Nephron (organoid): Measurements from ENCODE around the gene CACNA1C.

Experiments
- H3K27ac Mint-ChIP-seq, 3 experiments: 2 replicates each; pipeline ENCODE4 v1.8.0; 2020; ENCODE audit warnings: mixed read lengths in 3 of 3, mild to moderate bottlenecking in 2 of 3, moderate library complexity in 1 of 3
- H3K27me3 Mint-ChIP-seq: 2 replicates; pipeline ENCODE4 v1.8.0; 2021; ENCODE audit warnings: low read depth, mild to moderate bottlenecking, moderate library complexity, mixed read lengths
- H3K36me3 Mint-ChIP-seq: 2 replicates; pipeline ENCODE4 v1.8.0; 2020; ENCODE audit warnings: low read depth, mixed read lengths
- H3K4me1 Mint-ChIP-seq: 2 replicates; pipeline ENCODE4 v1.8.0; 2020; ENCODE audit warnings: mixed read lengths
- H3K4me3 Mint-ChIP-seq, 3 experiments: 2 replicates each; pipeline ENCODE4 v1.8.0; 2020; ENCODE audit warnings: mild to moderate bottlenecking in 3 of 3, mixed read lengths in 3 of 3, moderate library complexity in 2 of 3
- H3K9me3 Mint-ChIP-seq: 2 replicates; pipeline ENCODE4 v1.8.0; 2020; ENCODE audit warnings: mixed read lengths
- CTCF ChIP-seq, 3 experiments: fragments of 200-600 bp; sonication (generic); IDR thresholded peaks; one replicate each; pipeline ENCODE4 v1.5.0; 2021; ENCODE audit warnings: antibody characterized with exemption in 3 of 3; ENCODE audit not compliant: unreplicated experiment in 3 of 3

The CACNA1C gene

GRCh38 chr12:2192231-2192630 is 139.4 kb downstream of the CACNA1C start:
- Mint-ChIP-seq H3K27ac (peak overlapping the region in 2 of 3 experiments; percentile 2 to 24), H3K27me3 (no peaks in the 10 kb centered on the region), H3K36me3 (no peaks in the 10 kb centered on the region), H3K4me1 (peaks cover 37% of the 10 kb centered on the region), H3K9me3 (no peaks in the 10 kb centered on the region), H3K4me3 (no peak overlapping the region)
- TF ChIP-seq CTCF (IDR thresholded peaks at IDR 0.05; ENCODE audit: unreplicated experiment in 3 of 3): no peak

GRCh38 chr12:2194060-2194459 is 141.3 kb downstream of the CACNA1C start:
- Mint-ChIP-seq H3K36me3 (no peaks in the 10 kb centered on the region), H3K4me3 (no peak overlapping the region), H3K4me1 (peaks cover 43% of the 10 kb centered on the region), H3K27me3 (peaks cover 5% of the 10 kb centered on the region), H3K27ac (peak overlapping the region in 1 of 3 experiments; percentile 8), H3K9me3 (no peaks in the 10 kb centered on the region)
- no peak for TF ChIP-seq CTCF (IDR thresholded peaks at IDR 0.05; ENCODE audit: unreplicated experiment in 3 of 3)

- H3K4me1 Mint-ChIP-seq: peaks cover 43% of the 10 kb centered on the region
These were observed 141.8 kb downstream of the CACNA1C start for GRCh38 chr12:2194571-2194970.

GRCh38 chr12:2195085-2195484 is 142.3 kb downstream of the CACNA1C start:
- H3K27ac Mint-ChIP-seq: peak overlapping the region; percentile 4 to 8 (median 7)
- peaks cover 5% of the 10 kb centered on the region for H3K27me3 Mint-ChIP-seq
- no peaks in the 10 kb centered on the region for H3K36me3 Mint-ChIP-seq
- H3K9me3 Mint-ChIP-seq: no peaks in the 10 kb centered on the region
- TF ChIP-seq CTCF (IDR thresholded peaks at IDR 0.05; ENCODE audit: unreplicated experiment in 3 of 3): no peak
- no peak overlapping the region for H3K4me3 Mint-ChIP-seq
- H3K4me1 Mint-ChIP-seq: peaks cover 43% of the 10 kb centered on the region

More at GRCh38 chr12:2194571-2194970, 141.8 kb downstream of the CACNA1C start:
- H3K27me3 Mint-ChIP-seq: peaks cover 5% of the 10 kb centered on the region
- no peak overlapping the region for H3K4me3 Mint-ChIP-seq
- H3K36me3 Mint-ChIP-seq: no peaks in the 10 kb centered on the region
- peak overlapping the region; percentile 4 to 8 (median 7) for H3K27ac Mint-ChIP-seq
- H3K9me3 Mint-ChIP-seq: no peaks in the 10 kb centered on the region
- TF ChIP-seq CTCF (IDR thresholded peaks at IDR 0.05; ENCODE audit: unreplicated experiment in 3 of 3): no peak

GRCh38 chr12:2198005-2198501 is 145.3 kb downstream of the CACNA1C start:
- H3K4me1 Mint-ChIP-seq: peaks cover 31% of the 10 kb centered on the region
- peaks cover 3% of the 10 kb centered on the region for H3K36me3 Mint-ChIP-seq
- peak overlapping the region in 1 of 3 experiments; percentile 55 for H3K27ac Mint-ChIP-seq
- H3K4me3 Mint-ChIP-seq: no peak overlapping the region
- peaks cover 5% of the 10 kb centered on the region for H3K27me3 Mint-ChIP-seq
- TF ChIP-seq CTCF (IDR thresholded peaks at IDR 0.05; ENCODE audit: unreplicated experiment in 3 of 3): no peak
- H3K9me3 Mint-ChIP-seq: peaks cover 4% of the 10 kb centered on the region

GRCh38 chr12:2198542-2198941 is 145.8 kb downstream of the CACNA1C start:
- peaks cover 5% of the 10 kb centered on the region for H3K27me3 Mint-ChIP-seq
- peaks cover 3% of the 10 kb centered on the region for H3K36me3 Mint-ChIP-seq
- peaks cover 4% of the 10 kb centered on the region for H3K9me3 Mint-ChIP-seq
- TF ChIP-seq CTCF (IDR thresholded peaks at IDR 0.05; ENCODE audit: unreplicated experiment in 3 of 3): no peak
- H3K4me1 Mint-ChIP-seq: peaks cover 31% of the 10 kb centered on the region
- H3K4me3 Mint-ChIP-seq: no peak overlapping the region
- peak overlapping the region in 1 of 3 experiments; percentile 55 for H3K27ac Mint-ChIP-seq
